K562 (cell line): Measurements from ENCODE around the gene TMPRSS11E. TPM values are rescaled to one million over a fixed set of nuclear protein-coding genes. Genes with fewer than 3 reads are reported as not detected.
"Not testable (repeated sequence)": the region's sequence is repeated elsewhere in the genome, so short reads cannot be mapped to it uniquely, and the experiment has no call there.

Experiments
- ATAC-seq: fragments of 200-7000 bp; cut with Tn5 transposase; 3 replicates; pipeline ENCODE4 v1.9.1; 2020; ENCODE audit warnings: moderate library complexity
- BruUV-seq: library from RNA; stranded (reverse); fragments of 400-500 nt; replicated peaks from 2 replicates; lab custom pipeline; 2021; lab: Mats Ljungman, UMichigan
- CTCF ChIA-PET: fragments of 300-600 bp; formaldehyde crosslinking; extraction: SDS; loops from one replicate; lab custom pipeline; 2021; ENCODE audit warnings: low intra/inter-chr PET ratio; lab: Yijun Ruan, JAX
- POLR2A ChIA-PET: fragments of 300-600, 350-650 bp; sonication (Branson Sonifier 250); formaldehyde crosslinking; extraction: SDS; loops from one replicate; lab custom pipeline; 2021; ENCODE audit warnings: antibody characterized with exemption, inconsistent platforms; lab: Yijun Ruan, JAX
- DNase-seq, 4 experiments: peaks; one replicate each; pipeline versions ENCODE4 v3.0.0 to v3.0.0-alpha.2; 2011 to 2018; ENCODE audit warnings: low spot score in 3 of 4, mixed read lengths in 3 of 4; ENCODE audit errors: extremely low read depth in 1 of 4
- FAIRE-seq: peaks from 2 replicates; lab custom pipeline; 2011; peaks lifted over from hg19 to GRCh38; lab: Jason Lieb, UNC
- H2AFZ ChIP-seq: 2 replicates; pipeline ENCODE4 v1.6.0; 2011; ENCODE audit warnings: low read depth, low read length, control low read depth, inconsistent platforms
- H3K27ac ChIP-seq: fragments of 200-600 bp; 3 replicates; pipeline ENCODE4 v1.8.0; 2011; ENCODE audit warnings: low read depth, mild to moderate bottlenecking, control low read depth, inconsistent platforms, low read length, moderate library complexity, mixed read lengths; ENCODE audit errors: extremely low read depth
- H3K27me3 ChIP-seq, 2 experiments: fragments of 300-600 bp in 1 of 2; 2 replicates in 1 of 2; 3 replicates in 1 of 2; pipeline versions ENCODE4 v1.6.0 to v1.8.0; 2011; ENCODE audit warnings: inconsistent platforms in 2 of 2, low read length in 2 of 2, mild to moderate bottlenecking in 1 of 2, mixed read lengths in 1 of 2, moderate library complexity in 1 of 2; ENCODE audit not compliant: control insufficient read depth in 2 of 2, insufficient read depth in 2 of 2
- H3K36me3 ChIP-seq: fragments of 300-600 bp; 3 replicates; pipeline ENCODE4 v1.8.0; 2011; ENCODE audit warnings: mild to moderate bottlenecking, low read length, inconsistent platforms; ENCODE audit not compliant: control insufficient read depth, insufficient read depth
- H3K4me1 ChIP-seq, 2 experiments: fragments of 200-600 bp in 1 of 2; replicated peaks in 1 of 2; 2 replicates in 1 of 2; 3 replicates in 1 of 2; pipeline versions ENCODE4 v1.5.1 to v1.8.0; 2011; ENCODE audit warnings: inconsistent platforms in 2 of 2, low read length in 2 of 2, mild to moderate bottlenecking in 1 of 2, mixed read lengths in 1 of 2, moderate library complexity in 1 of 2; ENCODE audit not compliant: control insufficient read depth in 2 of 2, insufficient read depth in 2 of 2
- H3K4me2 ChIP-seq: 2 replicates; pipeline ENCODE4 v1.6.1; 2011; ENCODE audit warnings: low read length, control low read depth, inconsistent platforms, mixed read lengths; ENCODE audit not compliant: insufficient read depth
- H3K4me3 ChIP-seq: fragments of 200-600 bp; sonication (generic), shearing (Covaris generic); 2 replicates; pipeline ENCODE4 v1.5.1; 2016; ENCODE audit warnings: control low read depth, inconsistent platforms
- H3K79me2 ChIP-seq: fragments of 200-600 bp; 3 replicates; pipeline ENCODE4 v1.8.0; 2011; ENCODE audit warnings: low read length, inconsistent platforms; ENCODE audit not compliant: control insufficient read depth, insufficient read depth
- H3K9ac ChIP-seq, 2 experiments: 2 replicates each; pipeline versions ENCODE4 v1.6.0 to v1.6.1; 2011; ENCODE audit warnings: low read depth in 2 of 2, low read length in 2 of 2, control low read depth in 1 of 2, inconsistent platforms in 1 of 2, mild to moderate bottlenecking in 1 of 2, mixed read lengths in 1 of 2; ENCODE audit not compliant: insufficient read depth in 1 of 2
- H3K9me1 ChIP-seq: one replicate; pipeline ENCODE4 v1.6.0; 2011; ENCODE audit warnings: inconsistent platforms, mild to moderate bottlenecking, low read length, moderate library complexity; ENCODE audit not compliant: control insufficient read depth, insufficient read depth
- H3K9me3 ChIP-seq: replicated peaks from 2 replicates; pipeline ENCODE4 v1.5.1; 2011; ENCODE audit warnings: low read depth, low read length, inconsistent platforms; ENCODE audit not compliant: control insufficient read depth, insufficient read depth
- H4K20me1 ChIP-seq: replicated peaks from 2 replicates; pipeline ENCODE4 v1.6.1; 2011; ENCODE audit warnings: low read length, inconsistent platforms, mixed read lengths; ENCODE audit not compliant: control insufficient read depth, insufficient read depth
- KDM1A ChIP-seq, 2 experiments: fragments of 450-650 bp; IDR thresholded peaks; 2 replicates each; pipeline ENCODE4 v1.6.1; 2016; ENCODE audit warnings: mild to moderate bottlenecking in 2 of 2
- WGBS: fragments of 100-300 bp; shearing (Covaris generic); methylation state at CpG from one replicate; pipeline ENCODE4 v1.1.6; 2016; ENCODE audit warnings: low coverage, mixed read lengths; ENCODE audit not compliant: insufficient coverage; ENCODE audit errors: missing lambda C conversion rate; 5-methylcytosine and 5-hydroxymethylcytosine counted together
- in situ Hi-C: fragments of 300-500 bp; cut with MboI; formaldehyde crosslinking; loops from 4 replicates; pipeline ENCODE4 v1.15.0; 2018; ENCODE audit warnings: inconsistent platforms, mixed read lengths
- intact Hi-C: fragments of 100-400 bp; cut with micrococcal nuclease; formaldehyde crosslinking; loops from 2 replicates; pipeline ENCODE4 v1.14.2; 2022
- polyA plus RNA-seq, 8 experiments: library from polyadenylated mRNA; depleted of rRNA in 4 of 8; stranded (reverse) in 5 of 8; unstranded in 3 of 8; fragments of >200 nt; fragmentation: Nextera tagmentation in 2 of 8; fragmentation: Illumina TruSeq in 1 of 8; extraction: Ambion mirVana in 2 of 8; extraction: Trizol in 1 of 8; gene quantifications; 2 replicates each; pipeline versions ENCODE4 v1.2.1 to v1.2.3, GENCODE V29; 2011 to 2014; ENCODE audit warnings: inconsistent platforms in 1 of 8, missing spikeins in 1 of 8
- total RNA-seq, 7 experiments: library from RNA; depleted of rRNA in 6 of 7; stranded (reverse); fragments of >200 nt in 6 of 7; fragmentation: Illumina TruSeq in 2 of 7; extraction: Trizol in 2 of 7; gene quantifications; 2 replicates each; pipeline versions ENCODE4 v1.2.1 to v1.2.3, GENCODE V29; 2011 to 2021; ENCODE audit warnings: low replicate concordance in 1 of 7

Gene TMPRSS11E
- total and polyA plus RNA-seq, 9 of the 15 experiments (the other 6 are each of a cell fraction or from before 2014, with no cell fraction given): not detected

- intact Hi-C loops: no loop called here
- Histone ChIP-seq H4K20me1 (no peaks in the 10 kb centered on the region), H3K9me1 (no peaks in the 10 kb centered on the region), H3K9me3 (no peaks in the 10 kb centered on the region), H3K4me2 (no peak overlapping the region), H3K4me3 (no peak overlapping the region), H3K27ac (no peak overlapping the region), H3K27me3 (no peaks in the 10 kb centered on the region), H3K79me2 (no peaks in the 10 kb centered on the region), H3K36me3 (no peaks in the 10 kb centered on the region), H3K4me1 (no peaks in the 10 kb centered on the region; a peak in 1 of 5 replicates), H2AFZ (no peak overlapping the region), H3K9ac (no peak overlapping the region)
- ATAC-seq: no peak
- no peak for TF ChIP-seq KDM1A (IDR thresholded peaks at IDR 0.05)
- 0% methylated on average over 1 of the region's 1 CpG for WGBS
- in situ Hi-C loops: no loop called here
- no peak for DNase-seq
- BruUV-seq: no TSS peak
- CTCF ChIA-PET: no interaction called here
- POLR2A ChIA-PET: no interaction called here
- no peak for FAIRE-seq
Measured at GRCh38 chr4:68410643-68411042, 36.6 kb upstream of the TMPRSS11E start.

- H4K20me1 ChIP-seq, intact Hi-C loops, H3K9me3 ChIP-seq, H3K9me1 ChIP-seq, H3K4me1 ChIP-seq, H3K79me2 ChIP-seq, H3K27ac ChIP-seq, in situ Hi-C loops, H3K4me3 ChIP-seq, DNase-seq, H3K4me2 ChIP-seq, H3K27me3 ChIP-seq, BruUV-seq, POLR2A ChIA-PET, H3K36me3 ChIP-seq, CTCF ChIA-PET, H2AFZ ChIP-seq, ATAC-seq, H3K9ac ChIP-seq, FAIRE-seq: not testable (repeated sequence)
- 17% methylated on average over 2 of the region's 2 CpGs for WGBS
Measured at GRCh38 chr4:68412031-68412430, 35.2 kb upstream of the TMPRSS11E start.
